Suppressor macrophage treated with lipopolysaccharide for 4 hours (primary cell): ENCODE data around the gene BAAT.
A peak's percentile ranks its signal among the peaks of the same experiment; 100 is the strongest.

Experiments used
- DNase-seq: peaks from one replicate; pipeline ENCODE4 v3.0.0-alpha.2; 2020

Gene BAAT

DNA sequence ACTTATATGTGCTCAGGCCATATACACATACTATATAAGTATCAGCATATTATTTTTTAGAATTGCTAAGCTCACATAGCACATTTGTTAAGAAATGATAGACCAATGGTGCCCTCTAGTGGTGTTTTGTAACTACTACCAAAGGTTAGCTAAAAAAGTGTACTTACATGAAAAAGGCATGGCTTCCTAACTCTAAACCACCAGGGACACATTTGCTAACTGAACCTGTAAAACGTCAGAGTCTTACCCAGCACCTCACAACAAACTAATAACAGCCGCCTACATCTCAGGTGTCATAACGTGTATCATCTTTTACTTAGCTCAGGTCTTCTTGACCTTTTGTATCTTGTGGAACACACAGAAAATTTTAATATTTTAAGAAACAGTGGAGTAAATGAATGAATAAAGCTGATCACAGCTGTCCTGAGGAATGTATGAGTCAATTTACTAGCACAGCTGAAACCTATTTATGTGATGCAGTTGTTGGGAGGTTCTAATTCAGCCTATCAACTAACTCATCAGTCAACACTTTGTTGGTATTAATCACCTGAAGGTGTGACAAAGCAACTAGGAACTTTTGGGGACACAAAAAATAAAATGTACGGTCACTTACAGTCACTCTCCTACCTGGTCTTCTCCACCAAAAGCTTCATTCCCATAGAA, 72.9 kb downstream of the BAAT start:
- DNase-seq = peak; percentile 90

DNA sequence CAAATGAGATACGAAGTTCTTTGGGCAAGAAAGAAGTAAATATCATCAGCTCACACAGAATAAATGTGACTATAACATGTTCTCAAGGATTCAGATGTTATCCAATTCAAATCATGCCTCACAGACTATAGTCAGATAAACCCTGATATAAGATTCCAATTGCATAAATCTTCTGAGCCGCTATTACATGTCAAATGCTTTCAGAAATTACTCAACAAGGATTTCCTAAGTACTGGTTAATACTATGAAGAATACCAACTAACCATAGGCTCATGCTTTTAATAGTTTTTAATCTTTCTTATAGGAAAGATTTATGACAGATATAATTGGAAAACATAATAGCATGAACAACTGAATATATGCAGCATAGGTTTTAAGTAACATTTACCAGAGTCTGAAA, 73.6 kb downstream of the BAAT start:
- no peak for DNase-seq
